NT2/D1 (cell line): Measurements from ENCODE around the gene AFG3L2.

Experiments
- SUZ12 ChIP-seq: IDR thresholded peaks from 2 replicates; pipeline ENCODE4 v1.6.1; 2011; ENCODE audit not compliant: insufficient read length, insufficient read depth; ENCODE audit errors: extremely low read depth
- YY1 ChIP-seq: IDR thresholded peaks from 2 replicates; pipeline ENCODE4 v1.6.1; 2011; ENCODE audit not compliant: insufficient read length, insufficient read depth
- ZNF274 ChIP-seq: IDR thresholded peaks from 2 replicates; pipeline ENCODE4 v1.6.1; 2011; ENCODE audit warnings: mild to moderate bottlenecking, low read depth, low read length

GRCh38 chr18:12366784-12367183 lies 10.2 kb downstream of the AFG3L2 start:
- no peak for TF ChIP-seq ZNF274
- TF ChIP-seq YY1: no peak
- no peak for TF ChIP-seq SUZ12
